ENCODE results near the gene SPRY1.

Gene SPRY1

GRCh38 chr4:123412091-123412505 is 15.5 kb downstream of the SPRY1 start:
- no peak for DNase-seq

GRCh38 chr4:123412700-123413512 is 16.3 kb downstream of the SPRY1 start:
- DNase-seq = no peak

GRCh38 chr4:123415576-123415975 is 19.0 kb downstream of the SPRY1 start:
- no peak for DNase-seq

- DNase-seq = peak; percentile 24
Observed at GRCh38 chr4:123415977-123416376, 19.4 kb downstream of the SPRY1 start.

- DNase-seq = no peak
Observed at GRCh38 chr4:123417813-123418212, 21.2 kb downstream of the SPRY1 start.

- no peak for DNase-seq
Observed at GRCh38 chr4:123418351-123418931, 21.8 kb downstream of the SPRY1 start.

GRCh38 chr4:123419885-123420755 is 23.5 kb downstream of the SPRY1 start:
- DNase-seq = no peak

- no peak for DNase-seq
Observed at GRCh38 chr4:123421227-123421936, 24.8 kb downstream of the SPRY1 start.

GRCh38 chr4:123421937-123422781 is 25.6 kb downstream of the SPRY1 start:
- no peak for DNase-seq

- no peak for DNase-seq
Observed at GRCh38 chr4:123423819-123424218, 27.2 kb downstream of the SPRY1 start.

GRCh38 chr4:123427951-123428350 is 31.4 kb downstream of the SPRY1 start:
- DNase-seq = no peak

- DNase-seq = peak; percentile 3
Observed at GRCh38 chr4:123430031-123430430, 33.4 kb downstream of the SPRY1 start.

GRCh38 chr4:123430501-123430900 is 33.9 kb downstream of the SPRY1 start:
- no peak for DNase-seq

GRCh38 chr4:123433573-123433972 is 37.0 kb downstream of the SPRY1 start:
- DNase-seq = no peak

GRCh38 chr4:123433976-123434375 is 37.4 kb downstream of the SPRY1 start:
- DNase-seq = no peak

- no peak for DNase-seq
Observed at GRCh38 chr4:123435246-123436113, 38.9 kb downstream of the SPRY1 start.

- DNase-seq = no peak
Observed at GRCh38 chr4:123438031-123438430, 41.4 kb downstream of the SPRY1 start.

GRCh38 chr4:123443401-123444289 is 47.0 kb downstream of the SPRY1 start:
- DNase-seq = no peak

- peak; percentile 1 for DNase-seq
Observed at GRCh38 chr4:123444290-123444731, 47.7 kb downstream of the SPRY1 start.
